Calu3 (cell line): Measurements from ENCODE around the gene LTBP2. TPM values are rescaled to one million over a fixed set of nuclear protein-coding genes. Genes with fewer than 3 reads are reported as not detected.

Source experiments
- BruUV-seq: library from RNA; stranded (reverse); fragments of 400-500 nt; replicated peaks from 2 replicates; lab custom pipeline; 2021; lab: Mats Ljungman, UMichigan
- CTCF ChIA-PET: fragments of 300-600 bp; sonication (Branson Sonifier 250); formaldehyde crosslinking; loops from one replicate; lab custom pipeline; 2022; ENCODE audit warnings: antibody characterized with exemption; lab: Charles Lee
- DNase-seq: peaks from one replicate; pipeline ENCODE4 v3.0.0; 2022
- H3K27ac Mint-ChIP-seq: one replicate; pipeline ENCODE4 v1.8.0; 2022; ENCODE audit warnings: mixed read lengths; ENCODE audit not compliant: unreplicated experiment
- H3K27me3 Mint-ChIP-seq: one replicate; pipeline ENCODE4 v1.8.0; 2022; ENCODE audit warnings: mixed read lengths; ENCODE audit not compliant: unreplicated experiment
- H3K36me3 Mint-ChIP-seq: one replicate; pipeline ENCODE4 v1.8.0; 2022; ENCODE audit warnings: mild to moderate bottlenecking, moderate library complexity, mixed read lengths; ENCODE audit not compliant: insufficient read depth, unreplicated experiment
- H3K4me1 Mint-ChIP-seq: one replicate; pipeline ENCODE4 v1.8.0; 2022; ENCODE audit warnings: mild to moderate bottlenecking, low read depth, mixed read lengths; ENCODE audit not compliant: unreplicated experiment
- H3K4me3 Mint-ChIP-seq: one replicate; pipeline ENCODE4 v1.8.0; 2022; ENCODE audit warnings: mild to moderate bottlenecking, low read depth, moderate library complexity, mixed read lengths; ENCODE audit not compliant: unreplicated experiment
- H3K9me3 Mint-ChIP-seq: one replicate; pipeline ENCODE4 v1.8.0; 2022; ENCODE audit warnings: low read depth, mixed read lengths; ENCODE audit not compliant: unreplicated experiment
- intact Hi-C: fragments of 100-400 bp; cut with micrococcal nuclease; formaldehyde crosslinking; loops from one replicate; pipeline ENCODE4 v1.10.0; 2022; ENCODE audit not compliant: unreplicated experiment
- total RNA-seq: library from RNA; stranded (reverse); gene quantifications from 2 replicates; pipeline ENCODE4 v1.2.3, GENCODE V29; 2022
- TF ChIP-seq, protein P1 (sequence below): fragments of 200-600 bp; IDR thresholded peaks from one replicate; pipeline ENCODE4 v1.8.0; 2022; ENCODE audit warnings: antibody characterized with exemption; ENCODE audit not compliant: unreplicated experiment

Gene LTBP2
- total RNA-seq, 1 experiment from 2014 or later, result 4.3 TPM

DNA sequence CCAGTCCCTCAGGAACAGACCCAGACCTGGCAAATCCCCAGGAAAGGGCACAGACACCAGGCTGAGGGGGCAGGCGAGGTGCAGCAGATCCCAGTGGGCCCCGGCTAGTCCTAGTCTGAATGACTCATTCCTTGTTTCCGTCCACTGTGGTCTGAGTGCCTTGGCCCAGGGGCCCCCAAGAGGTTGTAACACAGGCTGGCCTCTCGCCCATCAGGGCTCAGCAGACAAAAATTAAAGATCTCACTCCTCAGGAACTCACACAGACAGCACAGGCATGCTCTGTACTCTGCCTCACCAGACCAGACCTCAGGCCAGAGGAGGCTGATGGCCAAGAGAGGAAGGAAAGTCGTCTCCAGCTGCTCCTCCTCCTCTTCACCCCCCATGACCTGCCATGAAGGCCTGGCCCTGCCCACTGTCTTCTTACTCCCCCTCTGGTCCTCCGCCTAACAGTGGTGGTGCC, 7.7 kb upstream of the LTBP2 start:
- Mint-ChIP-seq H3K9me3 (peaks cover 2% of the 10 kb centered on the region), H3K4me3 (peak overlapping the region; percentile 17), H3K4me1 (peaks cover 78% of the 10 kb centered on the region), H3K27ac (peak overlapping the region; percentile 81), H3K36me3 (peaks cover 21% of the 10 kb centered on the region), H3K27me3 (peaks cover 11% of the 10 kb centered on the region)
- TF ChIP-seq, protein P1, sequence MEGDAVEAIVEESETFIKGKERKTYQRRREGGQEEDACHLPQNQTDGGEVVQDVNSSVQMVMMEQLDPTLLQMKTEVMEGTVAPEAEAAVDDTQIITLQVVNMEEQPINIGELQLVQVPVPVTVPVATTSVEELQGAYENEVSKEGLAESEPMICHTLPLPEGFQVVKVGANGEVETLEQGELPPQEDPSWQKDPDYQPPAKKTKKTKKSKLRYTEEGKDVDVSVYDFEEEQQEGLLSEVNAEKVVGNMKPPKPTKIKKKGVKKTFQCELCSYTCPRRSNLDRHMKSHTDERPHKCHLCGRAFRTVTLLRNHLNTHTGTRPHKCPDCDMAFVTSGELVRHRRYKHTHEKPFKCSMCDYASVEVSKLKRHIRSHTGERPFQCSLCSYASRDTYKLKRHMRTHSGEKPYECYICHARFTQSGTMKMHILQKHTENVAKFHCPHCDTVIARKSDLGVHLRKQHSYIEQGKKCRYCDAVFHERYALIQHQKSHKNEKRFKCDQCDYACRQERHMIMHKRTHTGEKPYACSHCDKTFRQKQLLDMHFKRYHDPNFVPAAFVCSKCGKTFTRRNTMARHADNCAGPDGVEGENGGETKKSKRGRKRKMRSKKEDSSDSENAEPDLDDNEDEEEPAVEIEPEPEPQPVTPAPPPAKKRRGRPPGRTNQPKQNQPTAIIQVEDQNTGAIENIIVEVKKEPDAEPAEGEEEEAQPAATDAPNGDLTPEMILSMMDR, result no peak
- BruUV-seq, result no TSS peak
- intact Hi-C loops, result loop anchor here (5.0 to 10.0 kb wide), 2 partner anchors 95 to 127 kb away; partner anchors contain the start of genes AREL1, FCF1, ISCA2 and NPC2
- peak; percentile 68 for DNase-seq
- CTCF ChIA-PET, result interaction anchor here (2.1 kb wide), 1 partner anchor 11 kb away, joined by 10 read pairs; no protein-coding TSS in a partner anchor

DNA sequence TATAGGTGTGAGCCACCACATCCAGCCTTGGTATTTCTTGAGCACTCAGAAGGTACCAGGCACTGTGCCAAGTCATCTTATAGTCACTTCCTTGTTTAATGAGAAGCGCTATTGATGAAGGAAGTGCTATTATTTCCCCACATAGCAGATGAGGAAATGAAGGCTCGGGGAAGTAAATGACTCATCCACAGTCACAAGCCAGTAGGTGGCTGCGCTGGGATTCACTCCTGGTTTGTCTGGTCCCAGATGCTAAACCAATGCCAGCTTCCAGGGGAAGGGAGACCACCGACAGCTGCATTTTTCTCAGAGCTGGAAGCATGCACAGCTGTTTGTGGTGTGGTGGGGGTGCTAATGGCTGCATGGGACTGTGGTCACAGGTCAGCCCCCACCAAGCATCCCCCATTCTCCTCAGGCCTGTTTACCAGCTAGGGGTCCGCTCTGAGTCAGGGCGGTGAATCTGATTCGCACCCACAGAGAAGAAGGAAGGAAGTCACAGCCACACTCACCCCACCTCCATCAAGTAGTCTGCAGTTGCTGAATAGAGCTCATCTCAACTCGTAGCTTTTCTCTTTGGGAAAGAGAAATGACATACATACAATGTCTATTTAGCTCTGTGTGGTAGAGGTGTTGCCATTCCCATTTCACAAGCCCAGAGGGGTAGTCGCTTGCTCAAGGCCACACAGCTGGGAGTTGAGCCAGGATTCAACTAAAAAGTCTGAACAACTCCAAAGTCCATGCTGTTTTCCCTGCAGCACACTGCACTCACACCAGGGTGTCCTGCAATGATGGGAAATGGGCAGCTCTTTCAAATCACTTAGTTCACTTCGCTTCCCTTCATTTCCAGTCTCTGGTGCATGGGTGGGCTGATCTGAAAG, 6.3 kb upstream of the LTBP2 start:
- peaks cover 84% of the 10 kb centered on the region for H3K4me1 Mint-ChIP-seq
- H3K36me3 Mint-ChIP-seq, result peaks cover 21% of the 10 kb centered on the region
- H3K27ac Mint-ChIP-seq, result peak overlapping the region; percentile 80
- H3K4me3 Mint-ChIP-seq, result peak overlapping the region; percentile 9
- CTCF ChIA-PET, result interaction anchor here (0.6 to 2.1 kb wide), 3 partner anchors 9 to 443 kb away, joined by 3 to 10 read pairs (median 4); no protein-coding TSS in a partner anchor
- H3K9me3 Mint-ChIP-seq, result peaks cover 2% of the 10 kb centered on the region
- TF ChIP-seq, protein P1, result no peak
- BruUV-seq, result no TSS peak
- DNase-seq, result peak; percentile 68
- peaks cover under 1% of the 10 kb centered on the region for H3K27me3 Mint-ChIP-seq
- intact Hi-C loops, result loop anchor here (5.0 to 10.0 kb wide), 2 partner anchors 96 to 126 kb away; partner anchors contain the start of genes AREL1, FCF1, ISCA2 and NPC2

DNA sequence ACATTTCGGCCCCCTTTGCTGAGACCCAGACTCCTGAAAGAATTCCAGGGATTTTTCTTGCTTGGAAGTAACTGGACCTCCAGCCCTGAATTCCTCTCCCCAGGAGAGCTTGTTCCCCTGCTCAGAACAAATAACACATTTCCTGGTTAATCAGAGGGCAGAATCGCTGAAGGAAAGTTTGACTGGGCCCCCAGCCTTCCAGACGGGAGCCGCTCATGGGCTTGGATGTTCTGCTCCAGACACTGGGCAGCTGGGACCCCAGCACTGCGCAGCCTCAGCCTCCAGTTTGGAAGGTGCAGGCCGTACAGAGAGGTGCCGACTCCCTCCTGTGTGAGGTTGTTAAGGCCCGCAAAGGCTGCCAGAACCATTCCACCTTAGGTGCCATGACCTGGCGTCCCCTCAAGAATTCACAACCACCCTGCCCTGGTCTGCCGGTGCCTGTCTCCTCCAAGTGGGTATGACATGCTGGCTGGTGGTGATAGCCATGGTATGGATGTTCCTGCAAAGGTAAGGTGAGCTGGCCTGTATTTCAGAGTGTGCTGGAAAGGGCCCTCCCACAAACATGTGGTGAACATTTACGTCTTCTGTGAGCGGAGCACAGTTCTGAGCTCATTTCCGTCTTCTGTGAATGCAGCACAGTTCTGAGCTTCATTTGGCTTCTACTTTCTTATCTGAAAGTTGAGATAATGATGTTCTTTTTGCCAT, 5.1 kb upstream of the LTBP2 start:
- DNase-seq, result no peak
- no TSS peak for BruUV-seq
- Mint-ChIP-seq H3K27ac (peak overlapping the region; percentile 57), H3K9me3 (peaks cover 2% of the 10 kb centered on the region), H3K36me3 (peaks cover 24% of the 10 kb centered on the region), H3K4me3 (no peak overlapping the region), H3K27me3 (no peaks in the 10 kb centered on the region), H3K4me1 (peaks cover 84% of the 10 kb centered on the region)
- intact Hi-C loops, result loop anchor here (5.0 to 10.0 kb wide), 2 partner anchors 98 to 125 kb away; partner anchors contain the start of genes AREL1, FCF1, ISCA2 and NPC2
- TF ChIP-seq, protein P1, result no peak
- CTCF ChIA-PET, result interaction anchor here (0.9 to 1.6 kb wide), 3 partner anchors 21 to 244 kb away, joined by 3 to 7 read pairs (median 3); no protein-coding TSS in a partner anchor

DNA sequence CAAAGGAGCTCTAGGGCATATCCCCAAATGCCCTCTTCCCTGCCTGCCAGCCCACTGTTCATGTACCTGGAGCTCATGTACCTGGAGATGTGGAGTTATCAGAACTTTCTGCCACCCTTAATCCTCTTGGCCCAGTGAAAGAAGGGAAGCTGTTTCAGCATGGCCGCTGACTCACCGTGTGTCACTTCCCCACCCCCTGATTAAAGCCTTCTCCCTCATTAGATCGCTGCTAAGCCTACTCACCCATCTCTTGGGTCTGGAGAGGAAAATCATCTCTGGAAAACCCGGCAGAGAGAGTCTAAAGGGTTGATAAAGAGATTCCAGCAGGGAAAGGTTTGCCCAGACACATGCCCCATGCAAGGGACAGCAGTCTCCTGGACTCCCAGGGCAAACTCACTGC, 4.5 kb upstream of the LTBP2 start:
- TF ChIP-seq, protein P1, result no peak
- no TSS peak for BruUV-seq
- Mint-ChIP-seq H3K36me3 (peaks cover 27% of the 10 kb centered on the region), H3K27ac (peak overlapping the region; percentile 57), H3K27me3 (no peaks in the 10 kb centered on the region), H3K4me1 (peaks cover 78% of the 10 kb centered on the region), H3K9me3 (peaks cover 2% of the 10 kb centered on the region), H3K4me3 (peak overlapping the region; percentile 9)
- CTCF ChIA-PET, result interaction anchor here (0.9 to 1.6 kb wide), 3 partner anchors 21 to 244 kb away, joined by 3 to 7 read pairs (median 3); no protein-coding TSS in a partner anchor
- intact Hi-C loops, result loop anchor here (5.0 to 10.0 kb wide), 2 partner anchors 98 to 124 kb away; partner anchors contain the start of genes AREL1, FCF1, ISCA2 and NPC2
- peak; percentile 45 for DNase-seq
